GM04503 (cell line): ENCODE measurements around the gene TIAM2.

Source experiments
- DNase-seq: peaks from one replicate; pipeline ENCODE4 v3.0.0-alpha.2; 2012; ENCODE audit warnings: low read depth

The TIAM2 gene

GRCh38 chr6:155297669-155298068, 302.6 kb downstream of the TIAM2 start:
- DNase-seq: no peak

DNA sequence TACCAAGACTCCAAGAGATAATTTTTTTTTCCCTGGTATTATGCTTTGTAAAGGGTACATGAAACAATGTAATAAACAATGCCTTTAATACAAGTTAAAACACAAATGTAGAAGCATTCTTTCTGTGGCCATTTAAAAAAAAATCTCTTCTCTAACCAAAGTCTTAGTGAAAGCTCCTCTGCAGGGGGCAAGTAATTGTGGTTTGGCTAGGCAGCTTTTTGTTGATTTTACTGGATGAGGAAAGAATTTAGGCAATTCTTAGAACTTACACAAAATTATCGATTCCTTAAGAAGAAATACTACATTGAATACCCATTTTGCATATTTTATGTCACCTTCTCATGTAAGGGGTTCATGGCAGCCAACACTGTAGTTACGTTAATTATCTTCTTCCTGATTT, 306.8 kb downstream of the TIAM2 start:
- DNase-seq: no peak

GRCh38 chr6:155303361-155303870, 308.3 kb downstream of the TIAM2 start:
- DNase-seq: no peak

GRCh38 chr6:155306958-155307357, 311.8 kb downstream of the TIAM2 start:
- DNase-seq: no peak
